ENCODE results near the gene CACNB4. TPM values are rescaled to one million over a fixed set of nuclear protein-coding genes. Genes with fewer than 3 reads are reported as not detected.
"Not testable (repeated sequence)": the region's sequence is repeated elsewhere in the genome, so short reads cannot be mapped to it uniquely, and the experiment has no call there.

Gene CACNB4
- total and polyA plus RNA-seq, 10 donors: 0.14 to 5.1 (median 1.6) TPM

GRCh38 chr2:152115952-152116351, 17.1 kb upstream of the CACNB4 start:
- intact Hi-C loops (cut with DNase I; ENCODE audit: low total_unique reads): no loop called here
- 92 to 96% (median 95%) methylated on average over 3 of the region's 3 CpGs for WGBS, 5 donors
- H3K27me3 ChIP-seq (replicated peaks in 1 of 7): no peaks in the 10 kb centered on the region
- H3K27ac ChIP-seq: no peak overlapping the region
- H3K4me1 ChIP-seq: no peaks in the 10 kb centered on the region
- TF ChIP-seq POLR2A (IDR thresholded peaks at IDR 0.05) (no peak), POLR2AphosphoS5 (IDR thresholded peaks at IDR 0.05) (no peak), CTCF (IDR thresholded peaks at IDR 0.05 in 8 of 11, conservative IDR thresholded peaks at IDR 0.05 in 3 of 11) (no peak)
- H3K9me3 ChIP-seq: no peaks in the 10 kb centered on the region
- H3K4me3 ChIP-seq: no peak overlapping the region
- H3K36me3 ChIP-seq: peaks cover 0 to 35% (median 15%) of the 10 kb centered on the region in 6 donors
- no peak for DNase-seq

GRCh38 chr2:152114366-152114765, 15.5 kb upstream of the CACNB4 start:
- no peak overlapping the region for H3K4me3 ChIP-seq
- H3K27ac ChIP-seq: no peak overlapping the region
- TF ChIP-seq CTCF (IDR thresholded peaks at IDR 0.05 in 8 of 11, conservative IDR thresholded peaks at IDR 0.05 in 3 of 11) (no peak), POLR2AphosphoS5 (IDR thresholded peaks at IDR 0.05) (no peak), POLR2A (IDR thresholded peaks at IDR 0.05) (no peak)
- no peaks in the 10 kb centered on the region for H3K4me1 ChIP-seq
- H3K27me3 ChIP-seq (replicated peaks in 1 of 7): no peaks in the 10 kb centered on the region
- WGBS, 5 donors: 67 to 88% (median 85%) methylated on average over 3 of the region's 3 CpGs
- peaks cover 0 to 19% (median 7%) of the 10 kb centered on the region in 6 donors for H3K36me3 ChIP-seq
- no peaks in the 10 kb centered on the region for H3K9me3 ChIP-seq
- no peak for DNase-seq
- intact Hi-C loops (cut with DNase I; ENCODE audit: low total_unique reads): no loop called here

GRCh38 chr2:152107140-152107539, 8.3 kb upstream of the CACNB4 start:
- H3K36me3 ChIP-seq; H3K4me3 ChIP-seq; H3K9me3 ChIP-seq; H3K27me3 ChIP-seq (replicated peaks in 1 of 7); intact Hi-C loops (cut with DNase I; ENCODE audit: low total_unique reads); H3K27ac ChIP-seq; H3K4me1 ChIP-seq; DNase-seq: not testable (repeated sequence)
- 92 to 95% (median 94%) methylated on average over 13 of the region's 13 CpGs for WGBS, 5 donors

- 72 to 87% (median 82%) methylated on average over 4 of the region's 4 CpGs for WGBS, 5 donors
- intact Hi-C loops (cut with DNase I; ENCODE audit: low total_unique reads): no loop called here
Measured at GRCh38 chr2:152106464-152106863, 7.6 kb upstream of the CACNB4 start.

More at GRCh38 chr2:152106464-152106863, 7.6 kb upstream of the CACNB4 start:
- Histone ChIP-seq H3K9me3 (no peaks in the 10 kb centered on the region), H3K4me3 (no peak overlapping the region), H3K4me1 (no peaks in the 10 kb centered on the region), H3K27ac (no peak overlapping the region), H3K27me3 (replicated peaks in 1 of 7) (peaks cover 0 to 9% (median 0%) of the 10 kb centered on the region in 7 donors), H3K36me3 (no peaks in the 10 kb centered on the region)
- no peak for DNase-seq
- no peak for TF ChIP-seq CTCF (IDR thresholded peaks at IDR 0.05 in 8 of 11, conservative IDR thresholded peaks at IDR 0.05 in 3 of 11)
- TF ChIP-seq POLR2A (IDR thresholded peaks at IDR 0.05): no peak
- TF ChIP-seq POLR2AphosphoS5 (IDR thresholded peaks at IDR 0.05): no peak
